HCT116 (cell line): Measurements from ENCODE around the gene MLC1. TPM values are rescaled to one million over a fixed set of nuclear protein-coding genes. Genes with fewer than 3 reads are reported as not detected.

Experiments
- ATAC-seq: fragments of 200-7000 bp; cut with Tn5 transposase; 2 replicates; pipeline ENCODE4 v1.9.1; 2020; ENCODE audit warnings: mild to moderate bottlenecking, moderate library complexity
- BruUV-seq: library from RNA; stranded (reverse); fragments of 400-500 nt; replicated peaks from 2 replicates; lab custom pipeline; 2021; lab: Mats Ljungman, UMichigan
- CTCF ChIA-PET: fragments of 300-600 bp; sonication (Branson Sonifier 250); formaldehyde crosslinking; loops from one replicate; lab custom pipeline; 2021; ENCODE audit warnings: antibody characterized with exemption; lab: Charles Lee
- POLR2A ChIA-PET: fragments of 300-600, 350-600 bp; sonication (Branson Sonifier 250); formaldehyde crosslinking; loops from one replicate; lab custom pipeline; 2021; ENCODE audit warnings: antibody characterized with exemption; lab: Charles Lee
- RAD21 ChIA-PET, 2 experiments: fragments of 300-600 bp; sonication (Branson Sonifier 250); formaldehyde crosslinking; loops; one replicate each; lab custom pipeline; 2023; ENCODE audit warnings: low total read pairs in 2 of 2; ENCODE audit not compliant: uncharacterized antibody in 2 of 2, unreplicated experiment in 2 of 2, low non-redundant PET in 1 of 2; lab: Charles Lee
- DNase-seq: peaks from one replicate; pipeline ENCODE4 v3.0.0-alpha.2; 2010; ENCODE audit warnings: low read depth, low spot score
- H2AFZ ChIP-seq: fragments of 200-600 bp; shearing (Covaris generic), sonication (generic); 2 replicates; pipeline ENCODE4 v1.6.1; 2017; ENCODE audit warnings: low read depth, mixed run types, mixed read lengths, antibody characterized with exemption, low read length; ENCODE audit not compliant: poor library complexity, severe bottlenecking
- H3K27ac ChIP-seq: 2 replicates; pipeline ENCODE4 v1.5.1; 2012; ENCODE audit warnings: low read depth, low read length
- H3K27me3 ChIP-seq: fragments of 200-600 bp; sonication (generic); 2 replicates; pipeline ENCODE4 v1.6.1; 2016; ENCODE audit warnings: mixed run types, low read length, mixed read lengths; ENCODE audit not compliant: insufficient read depth
- H3K36me3 ChIP-seq, 2 experiments: fragments of 200-500 bp in 1 of 2; fragments of 200-600 bp in 1 of 2; sonication (Bioruptor generic) in 1 of 2; sonication (generic) in 1 of 2; 2 replicates each; pipeline versions ENCODE4 v1.5.1 to v1.6.1; 2014 to 2016; ENCODE audit warnings: low read length in 2 of 2, inconsistent platforms in 1 of 2, mixed read lengths in 1 of 2, mixed run types in 1 of 2; ENCODE audit not compliant: insufficient read depth in 2 of 2, control insufficient read depth in 1 of 2
- H3K4me1 ChIP-seq, 2 experiments: fragments of 200-600 bp in 1 of 2; sonication (generic) in 1 of 2; 2 replicates each; pipeline versions ENCODE4 v1.5.1 to v1.6.1; 2012 to 2017; ENCODE audit warnings: low read length in 2 of 2, inconsistent platforms in 1 of 2, mild to moderate bottlenecking in 1 of 2, mixed read lengths in 1 of 2, mixed run types in 1 of 2, moderate library complexity in 1 of 2; ENCODE audit not compliant: insufficient read depth in 2 of 2, control insufficient read depth in 1 of 2
- H3K4me2 ChIP-seq: fragments of 200-600 bp; sonication (generic); 2 replicates; pipeline ENCODE4 v1.6.1; 2017; ENCODE audit warnings: mixed run types, low read length, mixed read lengths
- H3K4me3 ChIP-seq, 2 experiments: fragments of 200-600 bp in 1 of 2; sonication (generic) in 1 of 2; replicated peaks in 1 of 2; 2 replicates each; pipeline ENCODE4 v1.5.1; 2011 to 2016; ENCODE audit warnings: low read length in 2 of 2, control low read depth in 1 of 2, low read depth in 1 of 2, mild to moderate bottlenecking in 1 of 2, mixed read lengths in 1 of 2, mixed run types in 1 of 2
- H3K79me2 ChIP-seq: fragments of 200-600 bp; sonication (generic); 2 replicates; pipeline ENCODE4 v1.6.1; 2017; ENCODE audit warnings: mild to moderate bottlenecking, mixed run types, low read length, moderate library complexity, mixed read lengths; ENCODE audit not compliant: insufficient read depth
- H3K9ac ChIP-seq: fragments of 200-600 bp; sonication (generic); 2 replicates; pipeline ENCODE4 v1.6.1; 2016; ENCODE audit warnings: low read length, mixed read lengths
- H3K9me2 ChIP-seq: fragments of 200-600 bp; sonication (generic), shearing (Covaris generic); 2 replicates; pipeline ENCODE4 v1.6.1; 2017; ENCODE audit warnings: mixed run types, mild to moderate bottlenecking, moderate library complexity; ENCODE audit not compliant: insufficient read depth
- H3K9me3 ChIP-seq, 2 experiments: fragments of 200-500 bp in 1 of 2; fragments of 200-600 bp in 1 of 2; sonication (Bioruptor generic) in 1 of 2; sonication (generic) in 1 of 2; 2 replicates each; pipeline ENCODE4 v1.6.1; 2014 to 2017; ENCODE audit warnings: low read length in 2 of 2, mixed read lengths in 2 of 2, inconsistent platforms in 1 of 2, low read depth in 1 of 2, mild to moderate bottlenecking in 1 of 2, mixed run types in 1 of 2, moderate library complexity in 1 of 2; ENCODE audit not compliant: control insufficient read depth in 1 of 2, insufficient read depth in 1 of 2
- H4K20me1 ChIP-seq: fragments of 200-600 bp; sonication (generic), shearing (Covaris generic); 2 replicates; pipeline ENCODE4 v1.6.1; 2017; ENCODE audit warnings: mixed run types, mild to moderate bottlenecking, moderate library complexity; ENCODE audit not compliant: insufficient read depth
- ATF3 ChIP-seq: IDR thresholded peaks from 2 replicates; pipeline ENCODE4 v1.6.1; 2012
- CEBPB ChIP-seq: IDR thresholded peaks from 2 replicates; pipeline ENCODE4 v1.6.1; 2012; ENCODE audit warnings: low read depth
- CTCF ChIP-seq, 3 experiments: fragments of 200-600 bp in 1 of 3; sonication (generic) in 1 of 3; IDR thresholded peaks in 2 of 3; conservative IDR thresholded peaks in 1 of 3; 2 replicates each; pipeline ENCODE4 v1.5.1; 2012 to 2017; ENCODE audit warnings: low read depth in 2 of 3, low read length in 2 of 3, antibody characterized with exemption in 1 of 3, borderline replicate concordance in 1 of 3, control low read depth in 1 of 3, mild to moderate bottlenecking in 1 of 3, mixed read lengths in 1 of 3, mixed run types in 1 of 3, moderate library complexity in 1 of 3; ENCODE audit not compliant: insufficient read depth in 1 of 3
- EGR1 ChIP-seq: IDR thresholded peaks from 2 replicates; pipeline ENCODE4 v1.6.1; 2012; ENCODE audit warnings: low read depth
- ELF1 ChIP-seq: IDR thresholded peaks from 2 replicates; pipeline ENCODE4 v1.6.1; 2012; ENCODE audit warnings: low read depth, borderline replicate concordance
- EZH2 ChIP-seq: fragments of 200-600 bp; sonication (generic); IDR thresholded peaks from 2 replicates; pipeline ENCODE4 v1.6.1; 2017; ENCODE audit warnings: antibody characterized with exemption, mixed run types
- EZH2phosphoT487 ChIP-seq: fragments of 200-600 bp; IDR thresholded peaks from 2 replicates; pipeline ENCODE4 v1.6.1; 2018; ENCODE audit warnings: antibody characterized with exemption, borderline replicate concordance
- FOSL1 ChIP-seq: IDR thresholded peaks from 2 replicates; pipeline ENCODE4 v1.6.1; 2012; ENCODE audit warnings: low read depth
- JUND ChIP-seq: IDR thresholded peaks from 2 replicates; pipeline ENCODE4 v1.6.1; 2012
- MAX ChIP-seq: IDR thresholded peaks from 2 replicates; pipeline ENCODE4 v1.6.1; 2012
- POLR2A ChIP-seq: IDR thresholded peaks from 2 replicates; pipeline ENCODE4 v1.7.0; 2011; ENCODE audit warnings: borderline replicate concordance; ENCODE audit not compliant: insufficient read depth, insufficient read length; ENCODE audit errors: extremely low read depth
- POLR2AphosphoS5 ChIP-seq: IDR thresholded peaks from 2 replicates; pipeline ENCODE4 v1.6.1; 2011; ENCODE audit warnings: mild to moderate bottlenecking, low read depth, low read length, moderate library complexity
- REST ChIP-seq: IDR thresholded peaks from 2 replicates; pipeline ENCODE4 v1.6.1; 2012; ENCODE audit warnings: low read depth
- SIN3A ChIP-seq: IDR thresholded peaks from 2 replicates; pipeline ENCODE4 v1.6.1; 2012; ENCODE audit warnings: low read depth
- SP1 ChIP-seq: IDR thresholded peaks from 2 replicates; pipeline ENCODE4 v1.6.1; 2012; ENCODE audit warnings: low read depth
- SRF ChIP-seq: IDR thresholded peaks from 2 replicates; pipeline ENCODE4 v1.6.1; 2012; ENCODE audit warnings: low read depth
- TCF7L2 ChIP-seq: IDR thresholded peaks from 2 replicates; pipeline ENCODE4 v1.7.0; 2011; ENCODE audit warnings: borderline replicate concordance, inconsistent platforms; ENCODE audit not compliant: insufficient read depth, insufficient read length; ENCODE audit errors: extremely low read depth
- YY1 ChIP-seq: IDR thresholded peaks from 2 replicates; pipeline ENCODE4 v1.6.1; 2011; ENCODE audit warnings: low read length, low read depth, moderate library complexity, mild to moderate bottlenecking; ENCODE audit not compliant: insufficient replicate concordance; ENCODE audit errors: extremely low read depth
- ZBTB33 ChIP-seq: IDR thresholded peaks from 2 replicates; pipeline ENCODE4 v1.6.1; 2011; ENCODE audit warnings: mild to moderate bottlenecking, low read length, moderate library complexity; ENCODE audit not compliant: insufficient replicate concordance; ENCODE audit errors: extremely low read depth
- ZFX ChIP-seq: fragments of 450-650 bp; IDR thresholded peaks from 2 replicates; pipeline ENCODE4 v1.6.1; 2017
- intact Hi-C: fragments of 100-400 bp; cut with micrococcal nuclease; formaldehyde crosslinking; loops from 2 replicates; pipeline ENCODE4 v1.10.0; 2022
- total RNA-seq: library from RNA; stranded (reverse); gene quantifications from one replicate; pipeline ENCODE4 v1.2.1, GENCODE V29; 2021; ENCODE audit not compliant: unreplicated experiment

The MLC1 gene
- total RNA-seq, 1 experiment from 2014 or later: not detected

- Histone ChIP-seq H3K4me3 (no peak overlapping the region), H4K20me1 (no peaks in the 10 kb centered on the region), H3K4me2 (no peak overlapping the region), H3K9ac (no peak overlapping the region), H3K9me2 (no peaks in the 10 kb centered on the region), H3K4me1 (peaks cover 0 to 8% of the 10 kb centered on the region in 2 experiments; a peak in 1 of 4 replicates), H2AFZ (no peak overlapping the region), H3K9me3 (peaks cover 0 to 6% of the 10 kb centered on the region in 2 experiments; a peak in 1 of 4 replicates), H3K79me2 (no peaks in the 10 kb centered on the region), H3K27me3 (no peaks in the 10 kb centered on the region), H3K27ac (no peak overlapping the region), H3K36me3 (no peaks in the 10 kb centered on the region)
- no TSS peak for BruUV-seq
- TF ChIP-seq ATF3 (no peak), ZBTB33 (no peak), SP1 (no peak), POLR2A (no peak), JUND (no peak), CEBPB (no peak), MAX (no peak), EZH2 (no peak), EZH2phosphoT487 (no peak), ELF1 (no peak), TCF7L2 (no peak), ZFX (no peak), SIN3A (no peak), FOSL1 (no peak), REST (no peak), POLR2AphosphoS5 (no peak), SRF (no peak), CTCF (IDR thresholded peaks at IDR 0.05 in 2 of 3, conservative IDR thresholded peaks at IDR 0.05 in 1 of 3; ENCODE audit: borderline replicate concordance in 1 of 3, insufficient read depth in 1 of 3, low read depth in 2 of 3, low read length in 2 of 3) (no peak), EGR1 (no peak), YY1 (no peak)
- DNase-seq: no peak
- ATAC-seq: no peak
- ChIA-PET CTCF (no interaction called here), RAD21 (no interaction called here), POLR2A (no interaction called here)
- intact Hi-C loops: no loop called here
Observed at GRCh38 chr22:50020606-50021005, 64.6 kb downstream of the MLC1 start.
